ENCODE measurements around the gene MPL.

Gene MPL

DNA sequence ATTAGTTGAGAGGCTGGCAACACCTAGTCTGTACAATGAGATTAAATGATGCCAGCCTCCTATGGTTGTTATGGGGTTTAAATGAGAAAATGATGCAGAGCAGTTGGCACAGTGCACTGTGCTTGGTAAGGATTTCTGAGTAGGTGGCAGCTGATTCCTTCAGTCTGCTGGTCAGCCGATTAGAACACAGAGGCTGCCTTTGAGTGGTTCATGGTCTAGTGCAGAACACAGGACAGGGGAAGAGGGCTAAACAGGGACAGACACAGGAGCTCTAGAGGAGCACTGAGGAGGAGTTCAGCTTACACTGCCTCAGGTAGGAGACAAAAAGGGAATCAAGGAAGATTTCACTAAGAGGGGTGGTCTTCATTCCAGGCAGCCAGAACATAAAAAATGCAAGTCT is 35.4 kb upstream of the MPL start:
- in situ Hi-C loops (cut with MboI; ENCODE audit: low sequenced_read_pairs, unreplicated experiment): no loop called here
- no peak for DNase-seq (ENCODE audit: low spot score)
- TF ChIP-seq, protein P1, sequence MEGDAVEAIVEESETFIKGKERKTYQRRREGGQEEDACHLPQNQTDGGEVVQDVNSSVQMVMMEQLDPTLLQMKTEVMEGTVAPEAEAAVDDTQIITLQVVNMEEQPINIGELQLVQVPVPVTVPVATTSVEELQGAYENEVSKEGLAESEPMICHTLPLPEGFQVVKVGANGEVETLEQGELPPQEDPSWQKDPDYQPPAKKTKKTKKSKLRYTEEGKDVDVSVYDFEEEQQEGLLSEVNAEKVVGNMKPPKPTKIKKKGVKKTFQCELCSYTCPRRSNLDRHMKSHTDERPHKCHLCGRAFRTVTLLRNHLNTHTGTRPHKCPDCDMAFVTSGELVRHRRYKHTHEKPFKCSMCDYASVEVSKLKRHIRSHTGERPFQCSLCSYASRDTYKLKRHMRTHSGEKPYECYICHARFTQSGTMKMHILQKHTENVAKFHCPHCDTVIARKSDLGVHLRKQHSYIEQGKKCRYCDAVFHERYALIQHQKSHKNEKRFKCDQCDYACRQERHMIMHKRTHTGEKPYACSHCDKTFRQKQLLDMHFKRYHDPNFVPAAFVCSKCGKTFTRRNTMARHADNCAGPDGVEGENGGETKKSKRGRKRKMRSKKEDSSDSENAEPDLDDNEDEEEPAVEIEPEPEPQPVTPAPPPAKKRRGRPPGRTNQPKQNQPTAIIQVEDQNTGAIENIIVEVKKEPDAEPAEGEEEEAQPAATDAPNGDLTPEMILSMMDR (IDR thresholded peaks at IDR 0.05; ENCODE audit: borderline replicate concordance, control extremely low read depth, extremely low read depth, insufficient read depth, missing control alignments): no peak

DNA sequence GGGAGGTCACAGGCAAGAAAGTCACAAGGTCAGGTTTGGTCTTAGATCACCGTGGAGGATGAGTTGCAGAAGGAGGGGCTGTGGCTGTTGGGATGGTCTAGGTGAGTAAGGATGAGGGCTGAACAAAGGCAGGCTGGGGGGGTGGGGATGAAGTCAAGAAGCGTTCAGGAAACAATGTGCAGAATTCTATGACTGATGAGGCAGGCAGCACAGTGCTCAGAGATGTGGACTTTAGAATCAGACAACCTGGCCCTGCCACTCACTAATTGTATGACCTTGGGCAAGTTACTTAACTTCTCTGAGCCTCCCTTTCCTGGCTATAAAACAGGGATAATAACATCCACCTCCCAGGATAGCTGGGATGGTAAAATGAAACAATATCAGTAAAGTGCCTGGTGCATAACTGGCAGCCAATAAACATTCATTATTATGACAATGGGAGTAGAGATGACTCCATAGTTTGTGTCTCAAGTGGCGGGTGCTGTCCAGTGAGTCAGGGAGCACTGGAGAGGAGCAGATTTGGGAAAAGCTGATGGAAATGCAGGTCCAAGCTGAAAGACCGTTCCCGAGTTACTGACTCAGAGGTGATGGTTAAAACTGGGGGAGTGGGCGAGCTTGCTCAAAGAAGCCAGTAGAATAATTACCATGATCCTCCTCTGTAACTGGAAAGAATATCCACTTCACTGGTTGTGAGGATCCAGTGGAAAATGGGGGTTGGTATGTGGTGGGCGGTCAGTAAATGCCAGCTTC is 34.7 kb upstream of the MPL start:
- TF ChIP-seq, protein P1 (IDR thresholded peaks at IDR 0.05; ENCODE audit: borderline replicate concordance, control extremely low read depth, extremely low read depth, insufficient read depth, missing control alignments): no peak
- in situ Hi-C loops (cut with MboI; ENCODE audit: low sequenced_read_pairs, unreplicated experiment): no loop called here
- no peak for DNase-seq (ENCODE audit: low spot score)

DNA sequence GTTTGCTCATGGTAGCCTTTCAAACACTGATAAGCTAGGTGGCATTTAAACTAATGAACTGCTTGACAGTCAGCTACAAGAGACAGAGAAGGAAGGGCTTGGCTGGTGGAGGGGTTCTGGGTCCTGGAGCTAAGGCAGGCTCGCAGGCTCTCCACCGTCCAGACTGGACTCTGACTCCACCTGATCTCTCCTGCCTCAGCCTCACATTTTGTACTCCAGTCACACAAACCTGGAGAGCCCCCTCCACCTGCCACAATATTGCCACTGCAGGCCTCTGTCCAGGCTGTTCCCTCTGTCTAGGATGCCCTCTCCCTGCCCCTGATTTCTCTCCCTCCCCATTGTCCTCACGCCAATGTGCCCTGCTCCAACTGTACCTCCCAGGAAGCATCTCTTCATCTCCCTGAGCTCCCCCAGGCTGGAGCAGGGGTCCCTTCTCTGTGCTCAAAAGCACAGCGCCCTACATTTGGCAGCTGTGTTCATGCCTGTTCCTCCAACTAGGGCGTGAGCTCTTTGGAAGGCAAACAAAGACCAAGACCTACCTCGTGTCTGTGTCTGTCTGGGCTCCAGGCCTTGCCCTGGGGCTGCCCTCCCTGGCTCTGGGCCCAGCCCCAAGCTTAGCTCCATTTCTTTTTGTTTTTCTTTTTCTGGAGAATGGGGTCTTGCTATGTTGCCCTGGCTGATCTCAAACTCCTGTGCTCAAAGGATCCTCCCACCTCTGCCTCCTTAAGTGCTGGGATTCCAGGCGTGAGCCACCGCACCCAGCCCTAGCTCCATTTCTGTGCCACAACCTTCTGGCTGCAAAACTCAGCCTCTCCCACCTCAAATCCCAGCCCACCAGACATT is 33.9 kb upstream of the MPL start:
- in situ Hi-C loops (cut with MboI; ENCODE audit: low sequenced_read_pairs, unreplicated experiment): no loop called here
- TF ChIP-seq, protein P1 (IDR thresholded peaks at IDR 0.05; ENCODE audit: borderline replicate concordance, control extremely low read depth, extremely low read depth, insufficient read depth, missing control alignments): no peak
- no peak for DNase-seq (ENCODE audit: low spot score)

DNA sequence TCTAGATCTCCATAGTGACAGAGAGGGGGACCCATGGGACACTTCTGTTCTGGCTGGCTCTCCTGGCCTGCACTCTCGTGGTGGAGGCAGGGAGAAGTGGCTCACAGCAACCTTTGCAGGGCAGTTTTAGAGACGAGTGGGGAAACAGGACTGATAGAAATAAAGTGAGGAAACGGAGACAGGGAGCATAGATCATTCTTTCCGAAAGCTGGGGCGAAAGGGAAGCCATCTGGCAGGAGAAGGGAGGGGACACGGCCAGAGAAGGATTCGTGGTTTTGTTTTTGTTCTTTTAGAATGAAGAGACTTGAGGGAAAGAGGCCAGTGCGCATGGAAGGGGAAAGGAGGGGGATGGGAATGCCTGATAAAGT is 33.3 kb upstream of the MPL start:
- no peak for DNase-seq (ENCODE audit: low spot score)
- TF ChIP-seq, protein P1 (IDR thresholded peaks at IDR 0.05; ENCODE audit: borderline replicate concordance, control extremely low read depth, extremely low read depth, insufficient read depth, missing control alignments): no peak
- in situ Hi-C loops (cut with MboI; ENCODE audit: low sequenced_read_pairs, unreplicated experiment): no loop called here

DNA sequence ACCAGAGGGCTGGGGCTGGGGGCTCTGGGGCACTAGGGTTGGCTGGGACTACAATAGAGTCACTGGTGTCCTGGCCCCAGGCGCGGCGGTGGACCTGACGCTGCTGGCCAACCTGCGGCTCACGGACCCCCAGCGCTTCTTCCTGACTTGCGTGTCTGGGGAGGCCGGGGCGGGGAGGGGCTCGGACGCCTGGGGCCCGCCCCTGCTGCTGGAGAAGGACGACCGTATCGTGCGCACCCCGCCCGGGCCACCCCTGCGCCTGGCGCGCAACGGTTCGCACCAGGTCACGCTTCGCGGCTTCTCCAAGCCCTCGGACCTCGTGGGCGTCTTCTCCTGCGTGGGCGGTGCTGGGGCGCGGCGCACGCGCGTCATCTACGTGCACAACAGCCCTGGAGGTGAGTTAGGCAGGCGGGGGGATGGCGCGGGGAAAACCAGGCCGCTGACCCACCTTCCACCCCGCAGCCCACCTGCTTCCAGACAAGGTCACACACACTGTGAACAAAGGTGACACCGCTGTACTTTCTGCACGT is 32.8 kb upstream of the MPL start:
- in situ Hi-C loops (cut with MboI; ENCODE audit: low sequenced_read_pairs, unreplicated experiment): no loop called here
- no peak for DNase-seq (ENCODE audit: low spot score)
- TF ChIP-seq, protein P1 (IDR thresholded peaks at IDR 0.05; ENCODE audit: borderline replicate concordance, control extremely low read depth, extremely low read depth, insufficient read depth, missing control alignments): no peak

DNA sequence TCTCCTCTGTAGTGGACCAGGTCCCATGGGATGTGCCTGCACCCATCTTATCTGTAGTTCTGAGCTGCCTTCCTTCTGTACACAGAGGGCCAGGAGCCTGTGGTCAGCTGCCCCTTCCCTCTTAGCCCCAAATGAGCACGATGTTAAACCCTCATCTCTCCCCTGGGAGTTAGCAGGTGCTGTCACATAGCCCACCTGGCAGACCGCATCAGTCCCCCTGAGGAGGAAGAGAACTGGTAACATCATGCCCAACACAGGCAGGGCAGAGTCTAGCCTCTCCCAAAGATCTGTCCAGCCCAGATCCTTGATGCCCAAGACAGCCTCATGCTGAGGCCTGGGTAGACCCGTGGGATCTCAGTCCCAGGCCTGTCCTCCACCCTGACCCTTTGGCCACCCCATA is 32.2 kb upstream of the MPL start:
- TF ChIP-seq, protein P1 (IDR thresholded peaks at IDR 0.05; ENCODE audit: borderline replicate concordance, control extremely low read depth, extremely low read depth, insufficient read depth, missing control alignments): no peak
- DNase-seq (ENCODE audit: low spot score): no peak
- in situ Hi-C loops (cut with MboI; ENCODE audit: low sequenced_read_pairs, unreplicated experiment): no loop called here
